IMR-90 (cell line): ENCODE results near the gene DNAH9.

Source experiments
- BHLHE40 ChIP-seq: fragments of 150-350 bp; IDR thresholded peaks from 2 replicates; pipeline ENCODE4 v1.6.1; 2016; ENCODE audit warnings: mild to moderate bottlenecking, low read depth, low read length
- CEBPB ChIP-seq: IDR thresholded peaks from 2 replicates; pipeline ENCODE4 v1.6.1; 2012; ENCODE audit warnings: low read depth, low read length, improper control_type of control experiment
- CHD1 ChIP-seq: IDR thresholded peaks from 2 replicates; pipeline ENCODE4 v1.6.1; 2012; ENCODE audit warnings: low read depth, low read length, improper control_type of control experiment
- FOS ChIP-seq: fragments of 150-350 bp; IDR thresholded peaks from 2 replicates; pipeline ENCODE4 v1.6.1; 2016; ENCODE audit warnings: low read depth, low read length
- MAFK ChIP-seq: IDR thresholded peaks from 2 replicates; pipeline ENCODE4 v1.6.1; 2012; ENCODE audit warnings: low read depth, low read length, improper control_type of control experiment
- MAZ ChIP-seq: IDR thresholded peaks from 2 replicates; pipeline ENCODE4 v1.6.1; 2012; ENCODE audit warnings: low read depth, mild to moderate bottlenecking, low read length, improper control_type of control experiment, moderate library complexity, borderline replicate concordance
- MXI1 ChIP-seq: IDR thresholded peaks from 2 replicates; pipeline ENCODE4 v1.6.1; 2012; ENCODE audit warnings: low read depth, mild to moderate bottlenecking, low read length, moderate library complexity, borderline replicate concordance
- NFE2L2 ChIP-seq: fragments of 150-350 bp; IDR thresholded peaks from 2 replicates; pipeline ENCODE4 v1.6.1; 2016; ENCODE audit warnings: low read depth, mild to moderate bottlenecking, low read length
- POLR2A ChIP-seq: IDR thresholded peaks from 2 replicates; pipeline ENCODE4 v1.6.1; 2012; ENCODE audit warnings: mild to moderate bottlenecking, low read depth, low read length
- RAD21 ChIP-seq: IDR thresholded peaks from 2 replicates; pipeline ENCODE4 v1.6.1; 2012; ENCODE audit warnings: low read length, improper control_type of control experiment
- RFX5 ChIP-seq: IDR thresholded peaks from 2 replicates; pipeline ENCODE4 v1.8.0; 2012; ENCODE audit warnings: low read depth, mild to moderate bottlenecking, low read length, moderate library complexity
- SMC3 ChIP-seq: fragments of 150-350 bp; IDR thresholded peaks from 2 replicates; pipeline ENCODE4 v1.6.1; 2016; ENCODE audit warnings: low read depth, mild to moderate bottlenecking, antibody characterized with exemption, low read length, moderate library complexity
- TF ChIP-seq, protein P1 (sequence below): conservative IDR thresholded peaks from 2 replicates; pipeline ENCODE4 v1.5.1; 2012; ENCODE audit warnings: mild to moderate bottlenecking, low read depth, low read length, improper control_type of control experiment
- TF ChIP-seq, protein P2 (sequence below): fragments of 150-350 bp; IDR thresholded peaks from 2 replicates; pipeline ENCODE4 v1.6.1; 2017; ENCODE audit warnings: mild to moderate bottlenecking, antibody characterized with exemption, low read length, low read depth

DNA sequence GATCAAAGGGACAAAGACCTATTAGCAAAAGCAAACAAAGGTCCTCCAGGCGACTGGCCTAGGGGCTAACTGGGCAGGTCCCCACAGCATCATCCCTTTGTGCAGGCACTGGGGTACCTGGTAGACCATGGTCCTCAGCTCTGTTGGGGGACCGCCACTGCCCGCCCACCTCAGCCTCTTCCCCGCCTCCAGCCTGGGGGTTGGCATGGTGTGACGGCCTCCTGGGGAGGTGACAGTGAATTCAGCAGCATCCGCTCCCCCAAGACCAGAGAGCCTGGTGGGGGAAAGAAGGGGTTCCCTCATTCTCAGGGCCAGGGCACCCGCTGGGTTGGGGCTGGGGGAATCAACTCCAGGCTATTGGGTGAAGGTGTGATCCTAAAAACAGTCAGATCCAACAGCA is 38.7 kb upstream of the DNAH9 start:
- TF ChIP-seq, protein P1, sequence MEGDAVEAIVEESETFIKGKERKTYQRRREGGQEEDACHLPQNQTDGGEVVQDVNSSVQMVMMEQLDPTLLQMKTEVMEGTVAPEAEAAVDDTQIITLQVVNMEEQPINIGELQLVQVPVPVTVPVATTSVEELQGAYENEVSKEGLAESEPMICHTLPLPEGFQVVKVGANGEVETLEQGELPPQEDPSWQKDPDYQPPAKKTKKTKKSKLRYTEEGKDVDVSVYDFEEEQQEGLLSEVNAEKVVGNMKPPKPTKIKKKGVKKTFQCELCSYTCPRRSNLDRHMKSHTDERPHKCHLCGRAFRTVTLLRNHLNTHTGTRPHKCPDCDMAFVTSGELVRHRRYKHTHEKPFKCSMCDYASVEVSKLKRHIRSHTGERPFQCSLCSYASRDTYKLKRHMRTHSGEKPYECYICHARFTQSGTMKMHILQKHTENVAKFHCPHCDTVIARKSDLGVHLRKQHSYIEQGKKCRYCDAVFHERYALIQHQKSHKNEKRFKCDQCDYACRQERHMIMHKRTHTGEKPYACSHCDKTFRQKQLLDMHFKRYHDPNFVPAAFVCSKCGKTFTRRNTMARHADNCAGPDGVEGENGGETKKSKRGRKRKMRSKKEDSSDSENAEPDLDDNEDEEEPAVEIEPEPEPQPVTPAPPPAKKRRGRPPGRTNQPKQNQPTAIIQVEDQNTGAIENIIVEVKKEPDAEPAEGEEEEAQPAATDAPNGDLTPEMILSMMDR = no peak
- TF ChIP-seq MXI1 (no peak), POLR2A (no peak), SMC3 (no peak), CEBPB (no peak), MAFK (no peak), RAD21 (no peak), CHD1 (no peak), NFE2L2 (no peak), BHLHE40 (no peak), MAZ (no peak), FOS (no peak), RFX5 (no peak)
- TF ChIP-seq, protein P2, sequence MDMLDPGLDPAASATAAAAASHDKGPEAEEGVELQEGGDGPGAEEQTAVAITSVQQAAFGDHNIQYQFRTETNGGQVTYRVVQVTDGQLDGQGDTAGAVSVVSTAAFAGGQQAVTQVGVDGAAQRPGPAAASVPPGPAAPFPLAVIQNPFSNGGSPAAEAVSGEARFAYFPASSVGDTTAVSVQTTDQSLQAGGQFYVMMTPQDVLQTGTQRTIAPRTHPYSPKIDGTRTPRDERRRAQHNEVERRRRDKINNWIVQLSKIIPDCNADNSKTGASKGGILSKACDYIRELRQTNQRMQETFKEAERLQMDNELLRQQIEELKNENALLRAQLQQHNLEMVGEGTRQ = no peak
